IPS DF 19.7 (cell line): ENCODE results near the gene PMPCA.

Source experiments
- DNase-seq: peaks from one replicate; pipeline ENCODE4 v3.0.0-alpha.2; 2013; ENCODE audit warnings: low read depth, low spot score

PMPCA gene

GRCh38 chr9:136373300-136374182 is 36.9 kb upstream of the PMPCA start, which contains the start of gene CARD9:
CARD9 (minus strand) TSS chr9:136373669; CDS start chr9:136372078, 1,591 bp downstream.
- no peak for DNase-seq

GRCh38 chr9:136374183-136374575 is 36.3 kb upstream of the PMPCA start:
- DNase-seq = no peak

GRCh38 chr9:136375096-136375495 is 35.4 kb upstream of the PMPCA start:
- DNase-seq = no peak

- no peak for DNase-seq
Observed at GRCh38 chr9:136376457-136376856, 34.0 kb upstream of the PMPCA start.

GRCh38 chr9:136377341-136378169 is 32.9 kb upstream of the PMPCA start:
- DNase-seq = no peak

- no peak for DNase-seq
Observed at GRCh38 chr9:136378170-136379002, 32.1 kb upstream of the PMPCA start.

- DNase-seq = no peak
Observed at GRCh38 chr9:136379003-136379287, 31.5 kb upstream of the PMPCA start.

- no peak for DNase-seq
Observed at GRCh38 chr9:136379401-136379800, 31.1 kb upstream of the PMPCA start.

GRCh38 chr9:136379891-136380290 is 30.6 kb upstream of the PMPCA start:
- no peak for DNase-seq

GRCh38 chr9:136380381-136380780 is 30.1 kb upstream of the PMPCA start:
- DNase-seq = no peak

- no peak for DNase-seq
Observed at GRCh38 chr9:136381311-136381710, 29.1 kb upstream of the PMPCA start.

- no peak for DNase-seq
Observed at GRCh38 chr9:136381966-136382513, 28.4 kb upstream of the PMPCA start.

GRCh38 chr9:136383436-136383835 is 27.0 kb upstream of the PMPCA start:
- no peak for DNase-seq

- no peak for DNase-seq
Observed at GRCh38 chr9:136385015-136385414, 25.4 kb upstream of the PMPCA start.

GRCh38 chr9:136386018-136386417 is 24.4 kb upstream of the PMPCA start:
- no peak for DNase-seq

GRCh38 chr9:136387217-136387616 is 23.2 kb upstream of the PMPCA start:
- no peak for DNase-seq

- no peak for DNase-seq
Observed at GRCh38 chr9:136389396-136389795, 21.1 kb upstream of the PMPCA start.

- no peak for DNase-seq
Observed at GRCh38 chr9:136391737-136392537, 18.5 kb upstream of the PMPCA start.

GRCh38 chr9:136392538-136393449 is 17.7 kb upstream of the PMPCA start:
- DNase-seq = no peak

GRCh38 chr9:136393531-136393930 is 16.9 kb upstream of the PMPCA start:
- no peak for DNase-seq
